HUES6 (cell line): ENCODE data around the gene COX8A.
"Not testable (repeated sequence)": the region's sequence is repeated elsewhere in the genome, so short reads cannot be mapped to it uniquely, and the experiment has no call there.

ENCODE experiments used
- H3K27ac ChIP-seq: 2 replicates; pipeline ENCODE4 v1.7.0; 2013; ENCODE audit warnings: low read depth, mild to moderate bottlenecking, low read length, inconsistent platforms
- H3K27me3 ChIP-seq: 2 replicates; pipeline ENCODE4 v1.6.1; 2013; ENCODE audit warnings: low read length; ENCODE audit not compliant: control insufficient read depth, insufficient read depth
- H3K36me3 ChIP-seq: 2 replicates; pipeline ENCODE4 v1.6.1; 2013; ENCODE audit warnings: low read length; ENCODE audit not compliant: control insufficient read depth, insufficient read depth
- H3K4me1 ChIP-seq: 2 replicates; pipeline ENCODE4 v1.6.1; 2013; ENCODE audit warnings: low read length; ENCODE audit not compliant: control insufficient read depth, insufficient read depth
- H3K4me3 ChIP-seq: 2 replicates; pipeline ENCODE4 v1.5.1; 2013; ENCODE audit warnings: low read depth, low read length
- H3K9ac ChIP-seq: one replicate; pipeline ENCODE4 v1.6.1; 2013; ENCODE audit warnings: mild to moderate bottlenecking, low read length
- H3K9me3 ChIP-seq: 2 replicates; pipeline ENCODE4 v1.6.1; 2013; ENCODE audit warnings: low read depth, low read length; ENCODE audit not compliant: control insufficient read depth, insufficient read depth

The COX8A gene

DNA sequence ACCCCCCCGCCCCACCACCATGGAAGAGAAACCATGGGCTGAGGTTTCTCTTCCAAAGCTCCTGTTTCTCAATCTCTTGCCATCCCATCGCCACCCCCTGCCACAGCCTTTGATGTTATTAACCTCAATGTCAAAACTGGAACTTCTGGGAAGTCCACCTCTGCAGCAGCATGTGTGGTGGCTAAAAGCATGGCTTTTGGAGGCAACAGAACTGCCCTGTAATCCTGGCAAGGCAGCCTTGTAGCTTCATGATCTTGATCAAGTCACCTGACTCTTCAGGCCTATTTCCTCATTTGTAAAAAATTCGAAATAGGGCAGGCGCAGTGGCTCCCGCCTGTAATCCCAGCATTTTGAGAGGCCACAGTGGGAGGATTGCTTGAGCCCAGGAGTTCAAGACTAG lies 3.5 kb upstream of the COX8A start:
- no peak overlapping the region for H3K27ac ChIP-seq
- H3K4me3 ChIP-seq: no peak overlapping the region
- H3K9ac ChIP-seq: no peak overlapping the region
- peaks cover 14% of the 10 kb centered on the region; the same call in 1 of the 2 replicates for H3K27me3 ChIP-seq
- H3K4me1 ChIP-seq: peaks cover 2% of the 10 kb centered on the region
- peaks cover 1% of the 10 kb centered on the region; the same call in 1 of the 2 replicates for H3K36me3 ChIP-seq
- no peaks in the 10 kb centered on the region for H3K9me3 ChIP-seq

DNA sequence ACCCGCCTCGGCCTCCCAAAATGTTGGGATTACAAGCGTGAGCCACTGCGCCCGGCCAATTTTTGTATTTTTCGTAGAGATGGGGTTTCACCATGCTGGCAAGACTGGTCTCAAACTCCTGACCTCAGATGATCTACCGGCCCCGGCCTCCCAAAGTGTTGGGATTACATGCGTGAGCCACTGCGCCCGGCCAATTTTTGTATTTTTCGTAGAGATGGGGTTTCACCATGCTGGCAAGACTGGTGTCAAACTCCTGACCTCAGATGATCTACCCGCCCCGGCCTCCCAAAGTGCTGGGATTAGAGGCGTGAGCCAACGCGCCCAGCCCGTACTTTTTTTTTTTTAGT lies 535 bp upstream of the COX8A start:
- peaks cover 14% of the 10 kb centered on the region; the same call in 1 of the 2 replicates for H3K27me3 ChIP-seq
- H3K36me3 ChIP-seq, H3K9me3 ChIP-seq, H3K27ac ChIP-seq, H3K4me3 ChIP-seq, H3K9ac ChIP-seq: not testable (repeated sequence)
- H3K4me1 ChIP-seq: peaks cover 21% of the 10 kb centered on the region

DNA sequence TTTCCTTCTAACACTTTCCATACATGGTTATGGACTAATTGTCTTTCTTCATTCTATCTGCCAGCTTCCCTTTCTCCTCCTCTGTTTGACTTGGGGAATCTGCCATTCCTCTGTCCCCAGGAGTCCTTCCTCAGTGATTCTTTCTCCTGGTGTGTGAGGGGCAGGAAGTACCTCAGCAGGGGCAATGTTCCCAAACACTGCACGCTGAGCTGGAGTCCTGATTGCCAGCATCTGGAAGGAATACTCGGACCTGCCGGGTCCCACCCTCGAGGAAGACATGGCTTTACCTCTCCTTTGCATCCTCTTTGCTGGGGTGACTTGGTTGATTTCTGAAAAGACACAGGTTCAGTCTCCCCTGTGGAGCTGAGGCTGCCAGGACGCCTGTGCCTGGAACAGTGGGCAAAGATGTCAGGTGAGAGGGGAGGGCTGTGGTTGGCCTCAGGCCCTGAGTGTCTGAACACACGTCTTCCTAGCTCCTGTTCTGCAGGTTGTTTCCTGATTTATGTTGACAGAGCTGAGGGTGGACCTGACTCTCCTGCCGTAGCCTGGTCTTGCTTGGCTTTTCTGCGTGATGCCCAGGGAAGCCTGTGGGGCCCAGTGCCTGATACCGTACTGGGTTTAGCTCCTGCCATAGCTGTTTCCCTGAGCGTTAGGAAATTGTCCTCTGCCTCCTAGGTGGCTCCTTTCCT lies 4.3 kb downstream of the COX8A start:
- H3K27ac ChIP-seq: peak overlapping the region; percentile 22; the same call in 1 of the 2 replicates

DNA sequence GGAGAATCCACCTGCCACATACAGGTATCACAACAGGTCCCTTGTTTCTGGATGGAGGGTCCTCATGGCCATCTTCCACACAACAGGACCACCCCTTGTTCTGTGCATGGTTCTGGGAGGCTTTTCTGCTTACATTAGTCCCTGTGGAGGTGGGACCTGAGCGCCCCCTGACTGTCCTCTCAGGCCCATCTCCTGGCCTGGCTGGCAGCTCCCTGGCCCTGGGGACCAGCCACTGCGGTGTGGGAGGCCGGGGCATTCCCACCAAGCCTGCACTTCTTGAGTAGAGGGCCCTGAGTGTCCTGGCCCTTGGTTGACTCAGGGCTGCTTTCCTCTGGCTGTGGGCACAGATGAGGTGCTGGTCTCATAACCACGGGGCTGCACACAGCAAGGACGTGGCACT lies 5.0 kb downstream of the COX8A start:
- Histone ChIP-seq H3K27ac (no peak overlapping the region), H3K27me3 (no peaks in the 10 kb centered on the region), H3K36me3 (peaks cover 9% of the 10 kb centered on the region), H3K4me3 (no peak overlapping the region), H3K4me1 (peaks cover 31% of the 10 kb centered on the region), H3K9me3 (no peaks in the 10 kb centered on the region), H3K9ac (no peak overlapping the region)

More for the DNA sequence above, 4.3 kb downstream of the COX8A start:
- H3K4me1 ChIP-seq: peaks cover 31% of the 10 kb centered on the region
- H3K27me3 ChIP-seq: no peaks in the 10 kb centered on the region
- no peaks in the 10 kb centered on the region for H3K9me3 ChIP-seq
- peak overlapping the region; percentile 18 for H3K9ac ChIP-seq
- H3K4me3 ChIP-seq: no peak overlapping the region
- peaks cover 9% of the 10 kb centered on the region for H3K36me3 ChIP-seq

DNA sequence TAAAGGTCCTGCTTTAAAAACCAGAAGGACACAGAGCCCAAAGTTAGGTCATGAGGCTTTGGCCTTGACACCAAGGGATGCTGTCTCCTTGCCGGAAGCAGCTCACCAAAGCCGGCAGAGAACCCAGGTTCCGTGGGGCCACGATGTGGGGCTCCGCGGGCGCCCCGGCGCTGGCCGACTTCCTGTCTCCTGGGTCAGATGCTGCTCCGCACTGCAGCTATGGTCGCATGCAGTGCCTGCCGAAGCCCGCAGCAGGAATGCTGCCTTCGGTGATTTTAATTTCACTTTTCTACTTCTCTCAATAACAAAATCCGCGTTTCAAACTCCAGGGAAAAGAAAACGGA lies 11.4 kb downstream of the COX8A start:
- Histone ChIP-seq H3K27ac (0 out of 2 replicates have a peak overlapping the region, but pooled peaks have one; percentile 45), H3K4me1 (peaks cover 20% of the 10 kb centered on the region), H3K4me3 (peak overlapping the region; percentile 90), H3K27me3 (no peaks in the 10 kb centered on the region), H3K9me3 (no peaks in the 10 kb centered on the region), H3K36me3 (peaks cover 26% of the 10 kb centered on the region), H3K9ac (peak overlapping the region; percentile 30)

DNA sequence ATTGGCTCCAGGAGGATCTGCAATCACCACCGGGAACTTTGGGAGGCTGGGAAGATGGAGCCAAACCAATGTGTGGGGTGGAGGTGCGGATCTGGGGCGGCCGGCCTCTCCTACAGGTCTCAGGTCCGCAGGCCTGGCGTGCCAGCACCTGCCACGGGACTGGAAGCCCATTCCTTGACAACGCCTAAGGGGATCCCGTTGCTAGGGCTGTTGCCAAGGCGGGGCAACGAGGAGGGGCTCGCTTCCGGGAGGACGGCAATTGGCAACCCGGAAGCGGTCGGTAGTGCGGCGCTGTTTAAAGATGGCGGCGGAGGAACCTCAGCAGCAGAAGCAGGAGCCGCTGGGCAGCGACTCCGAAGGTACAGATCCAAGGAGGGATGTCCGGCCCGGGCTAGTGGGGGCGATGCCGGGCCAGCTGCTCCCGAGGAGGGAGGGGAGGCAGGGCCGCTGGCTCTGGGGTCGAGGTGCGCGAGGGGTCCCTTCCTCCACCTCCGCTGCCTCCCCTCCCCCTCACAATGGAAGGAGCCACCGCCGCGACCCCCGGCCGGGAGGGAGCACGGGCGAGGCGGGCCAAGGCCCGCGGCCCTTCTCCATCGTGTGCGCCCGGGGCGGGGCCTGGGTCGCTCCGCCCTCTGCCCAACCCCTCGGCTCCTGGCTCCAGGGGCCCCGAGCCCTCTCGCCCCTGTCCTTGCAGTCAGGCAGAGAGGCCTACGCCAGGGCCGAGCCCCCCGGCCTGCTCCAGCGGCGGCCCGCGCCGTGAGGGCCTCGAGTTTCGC lies 11.9 kb downstream of the COX8A start, which contains the start of gene OTUB1:
OTUB1 (plus strand) TSS at position 283 of the 776 bp plus-strand sequence; CDS start at position 302, 19 bp downstream.
- H3K4me3 ChIP-seq: peak within 1 kb of the TSS; percentile 90
- no peaks in the 10 kb centered on the region for H3K9me3 ChIP-seq
- peaks cover 20% of the 10 kb centered on the region for H3K4me1 ChIP-seq
- H3K27ac ChIP-seq: peak within 1 kb of the TSS; percentile 95
- H3K9ac ChIP-seq: peak within 1 kb of the TSS; percentile 98
- no peaks in the 10 kb centered on the region for H3K27me3 ChIP-seq
- H3K36me3 ChIP-seq: peaks cover 31% of the 10 kb centered on the region

DNA sequence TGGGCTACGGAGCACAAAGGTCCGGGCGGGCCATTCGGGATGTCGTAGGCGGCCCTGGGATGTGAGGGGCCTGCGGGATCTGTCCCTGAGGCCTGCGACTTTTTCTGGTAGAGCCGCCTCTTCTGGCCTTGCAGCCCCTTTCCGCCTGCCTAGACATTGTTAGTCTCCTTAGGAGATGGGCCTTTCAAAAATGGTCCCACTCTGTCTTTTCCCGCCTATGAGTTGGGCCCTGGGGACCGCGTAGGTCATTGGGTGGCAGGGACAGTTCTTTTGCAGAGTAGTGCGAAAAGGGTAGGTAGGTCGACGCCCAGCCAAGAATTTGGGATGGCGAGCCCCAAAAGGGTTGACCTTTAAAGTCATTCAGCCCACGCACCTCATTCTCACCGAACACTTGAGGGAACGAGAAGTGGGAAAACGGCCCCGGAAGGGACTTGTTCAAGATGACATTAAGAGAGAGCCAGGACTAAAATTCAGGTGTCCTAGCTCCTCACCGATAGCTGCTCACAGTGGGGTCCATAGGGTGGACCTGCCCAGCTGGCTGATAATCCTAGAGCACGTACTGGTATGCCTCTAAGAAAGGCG lies 12.6 kb downstream of the COX8A start:
- H3K27ac ChIP-seq: peak overlapping the region; percentile 95

DNA sequence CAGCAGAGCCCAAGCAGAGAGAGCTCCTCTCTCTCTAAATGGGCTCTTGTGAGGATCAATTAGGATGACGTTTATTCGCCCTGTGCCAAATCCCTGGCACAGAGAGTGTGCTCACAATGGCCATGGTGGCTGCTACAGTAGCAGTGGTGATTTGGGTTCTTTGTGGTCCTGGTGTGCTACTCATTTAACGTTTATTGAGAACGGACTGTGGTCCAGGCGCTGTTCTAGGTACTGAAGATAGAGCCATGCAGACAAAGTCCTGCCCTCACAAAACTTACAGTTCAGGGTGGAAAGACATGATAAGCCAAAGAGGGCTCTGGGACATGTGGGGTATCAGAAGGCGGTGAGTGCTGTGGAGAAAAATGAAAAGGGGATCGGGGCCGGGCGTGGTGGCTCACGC lies 17.1 kb downstream of the COX8A start:
- no peaks in the 10 kb centered on the region for H3K27me3 ChIP-seq
- H3K4me3 ChIP-seq: no peak overlapping the region
- peaks cover 63% of the 10 kb centered on the region for H3K36me3 ChIP-seq
- no peaks in the 10 kb centered on the region for H3K9me3 ChIP-seq
- H3K27ac ChIP-seq: no peak overlapping the region
- no peak overlapping the region for H3K9ac ChIP-seq
- peaks cover 8% of the 10 kb centered on the region for H3K4me1 ChIP-seq

More for the DNA sequence above, 12.6 kb downstream of the COX8A start:
- H3K9ac ChIP-seq: peak overlapping the region; percentile 98
- peak overlapping the region; percentile 90 for H3K4me3 ChIP-seq
- no peaks in the 10 kb centered on the region for H3K9me3 ChIP-seq
- H3K4me1 ChIP-seq: peaks cover 20% of the 10 kb centered on the region
- no peaks in the 10 kb centered on the region for H3K27me3 ChIP-seq
- H3K36me3 ChIP-seq: peaks cover 34% of the 10 kb centered on the region

DNA sequence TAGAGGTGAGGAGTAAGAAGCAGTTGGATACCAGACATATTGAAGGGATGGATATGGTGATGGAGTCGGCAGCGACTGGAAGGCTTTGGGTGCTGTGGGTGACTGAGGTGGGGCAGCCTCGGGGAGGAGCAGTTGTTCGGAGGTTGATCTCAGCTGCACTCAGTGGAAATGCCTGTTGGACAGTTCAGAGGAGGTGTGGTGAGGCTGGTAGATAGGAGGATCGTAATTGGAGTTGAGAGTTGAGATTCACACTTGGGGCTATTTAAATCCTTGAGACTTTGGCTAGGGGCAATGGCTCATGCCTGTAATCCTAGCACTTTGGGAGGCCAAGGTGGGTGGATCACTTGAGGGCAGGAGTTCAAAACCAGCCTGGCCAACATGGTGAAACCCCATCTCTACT lies 18.7 kb downstream of the COX8A start:
- H3K9me3 ChIP-seq: no peaks in the 10 kb centered on the region
- no peak overlapping the region for H3K4me3 ChIP-seq
- no peak overlapping the region for H3K9ac ChIP-seq
- H3K36me3 ChIP-seq: peaks cover 75% of the 10 kb centered on the region
- H3K27ac ChIP-seq: no peak overlapping the region
- no peaks in the 10 kb centered on the region for H3K27me3 ChIP-seq
- H3K4me1 ChIP-seq: 0 out of 2 replicates have a peak, but pooled peaks cover 5% of the 10 kb centered on the region

DNA sequence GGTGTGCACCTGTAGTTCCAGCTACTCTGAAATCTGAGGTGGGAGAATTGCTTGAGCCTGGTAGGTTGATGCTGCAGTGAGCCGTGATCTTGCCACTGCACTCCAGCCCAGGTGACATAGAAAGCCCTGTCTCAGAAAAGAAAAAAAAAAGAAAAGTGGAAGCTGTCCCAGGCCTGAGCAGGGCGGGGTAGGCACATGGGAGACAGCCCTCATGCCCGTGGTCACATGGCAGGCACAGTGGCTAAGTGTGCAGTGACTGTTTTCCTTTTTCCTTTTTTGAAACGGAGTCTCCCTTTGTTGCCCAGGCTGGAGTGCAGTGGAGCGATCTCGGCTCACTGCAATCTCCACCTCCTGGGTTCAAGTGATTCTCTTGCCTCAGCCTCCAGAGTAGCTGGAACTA lies 19.6 kb downstream of the COX8A start:
- Histone ChIP-seq H3K9ac (no peak overlapping the region), H3K9me3 (no peaks in the 10 kb centered on the region), H3K4me3 (no peak overlapping the region), H3K27me3 (no peaks in the 10 kb centered on the region), H3K36me3 (peaks cover 68% of the 10 kb centered on the region), H3K27ac (no peak overlapping the region), H3K4me1 (peaks cover 12% of the 10 kb centered on the region; the same call in 1 of the 2 replicates)

DNA sequence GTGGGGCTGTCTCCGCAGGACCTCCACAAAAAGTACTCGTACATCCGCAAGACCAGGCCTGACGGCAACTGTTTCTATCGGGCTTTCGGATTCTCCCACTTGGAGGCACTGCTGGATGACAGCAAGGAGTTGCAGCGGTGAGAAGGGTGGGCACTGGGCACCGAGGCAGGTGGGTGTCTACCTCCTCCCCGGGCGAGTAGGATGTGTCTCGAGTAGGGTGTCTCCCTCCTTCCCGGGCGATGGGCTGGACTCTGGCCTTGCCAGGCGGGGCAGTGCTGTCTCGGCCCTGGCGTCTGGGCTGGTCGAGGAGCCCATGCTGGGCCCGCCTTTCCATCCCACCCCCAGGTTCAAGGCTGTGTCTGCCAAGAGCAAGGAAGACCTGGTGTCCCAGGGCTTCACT lies 22.1 kb downstream of the COX8A start:
- Histone ChIP-seq H3K4me1 (peaks cover 14% of the 10 kb centered on the region; the same call in 1 of the 2 replicates), H3K27ac (no peak overlapping the region), H3K9ac (no peak overlapping the region), H3K9me3 (no peaks in the 10 kb centered on the region), H3K4me3 (no peak overlapping the region), H3K36me3 (peaks cover 47% of the 10 kb centered on the region), H3K27me3 (peaks cover 10% of the 10 kb centered on the region)
